ENCODE results near the gene NDUFS3.

The NDUFS3 gene

GRCh38 chr11:47592251-47592650, 13.4 kb downstream of the NDUFS3 start:
- H3K4me3 ChIP-seq (ENCODE audit: low read depth, low read length) = no peak overlapping the region
- TF ChIP-seq CTCF (IDR thresholded peaks at IDR 0.05; ENCODE audit: borderline replicate concordance, insufficient read depth, low read depth, low read length) = no peak

GRCh38 chr11:47592970-47593369, 14.1 kb downstream of the NDUFS3 start:
- TF ChIP-seq CTCF (IDR thresholded peaks at IDR 0.05; ENCODE audit: borderline replicate concordance, insufficient read depth, low read depth, low read length) = no peak
- H3K4me3 ChIP-seq (ENCODE audit: low read depth, low read length) = no peak overlapping the region

GRCh38 chr11:47593492-47593933, 14.6 kb downstream of the NDUFS3 start:
- no peak for TF ChIP-seq CTCF (IDR thresholded peaks at IDR 0.05; ENCODE audit: borderline replicate concordance, insufficient read depth, low read depth, low read length)
- H3K4me3 ChIP-seq (ENCODE audit: low read depth, low read length) = no peak overlapping the region

- H3K4me3 ChIP-seq (ENCODE audit: low read depth, low read length) = no peak within 1 kb of the TSS
- no peak for TF ChIP-seq CTCF (IDR thresholded peaks at IDR 0.05; ENCODE audit: borderline replicate concordance, insufficient read depth, low read depth, low read length)
Observed at GRCh38 chr11:47593934-47594855, 15.3 kb downstream of the NDUFS3 start, which contains the start of gene C1QTNF4. Gene C1QTNF4 (minus strand): TSS chr11:47594411. CDS start chr11:47590810, 3,601 bp downstream.

GRCh38 chr11:47595029-47595428, 16.2 kb downstream of the NDUFS3 start:
- H3K4me3 ChIP-seq (ENCODE audit: low read depth, low read length) = no peak overlapping the region

GRCh38 chr11:47595967-47596366, 17.1 kb downstream of the NDUFS3 start:
- H3K4me3 ChIP-seq (ENCODE audit: low read depth, low read length) = no peak overlapping the region
- no peak for TF ChIP-seq CTCF (IDR thresholded peaks at IDR 0.05; ENCODE audit: borderline replicate concordance, insufficient read depth, low read depth, low read length)

More at GRCh38 chr11:47595029-47595428, 16.2 kb downstream of the NDUFS3 start:
- no peak for TF ChIP-seq CTCF (IDR thresholded peaks at IDR 0.05; ENCODE audit: borderline replicate concordance, insufficient read depth, low read depth, low read length)

- no peak overlapping the region for H3K4me3 ChIP-seq (ENCODE audit: low read depth, low read length)
- no peak for TF ChIP-seq CTCF (IDR thresholded peaks at IDR 0.05; ENCODE audit: borderline replicate concordance, insufficient read depth, low read depth, low read length)
Observed at GRCh38 chr11:47599902-47600301, 21.0 kb downstream of the NDUFS3 start.

All from GM12875 (cell line).